DMS153 treated with DMSO at 0.1 percent for 48 hours (cell line): ENCODE results near the gene IQGAP2.
"Not testable (repeated sequence)": the region's sequence is repeated elsewhere in the genome, so short reads cannot be mapped to it uniquely, and the experiment has no call there.

Experiments
- DNase-seq: peaks from one replicate; lab custom pipeline; 2025; ENCODE audit not compliant: unreplicated experiment; lab: John Stamatoyannopoulos, UW

The IQGAP2 gene

DNA sequence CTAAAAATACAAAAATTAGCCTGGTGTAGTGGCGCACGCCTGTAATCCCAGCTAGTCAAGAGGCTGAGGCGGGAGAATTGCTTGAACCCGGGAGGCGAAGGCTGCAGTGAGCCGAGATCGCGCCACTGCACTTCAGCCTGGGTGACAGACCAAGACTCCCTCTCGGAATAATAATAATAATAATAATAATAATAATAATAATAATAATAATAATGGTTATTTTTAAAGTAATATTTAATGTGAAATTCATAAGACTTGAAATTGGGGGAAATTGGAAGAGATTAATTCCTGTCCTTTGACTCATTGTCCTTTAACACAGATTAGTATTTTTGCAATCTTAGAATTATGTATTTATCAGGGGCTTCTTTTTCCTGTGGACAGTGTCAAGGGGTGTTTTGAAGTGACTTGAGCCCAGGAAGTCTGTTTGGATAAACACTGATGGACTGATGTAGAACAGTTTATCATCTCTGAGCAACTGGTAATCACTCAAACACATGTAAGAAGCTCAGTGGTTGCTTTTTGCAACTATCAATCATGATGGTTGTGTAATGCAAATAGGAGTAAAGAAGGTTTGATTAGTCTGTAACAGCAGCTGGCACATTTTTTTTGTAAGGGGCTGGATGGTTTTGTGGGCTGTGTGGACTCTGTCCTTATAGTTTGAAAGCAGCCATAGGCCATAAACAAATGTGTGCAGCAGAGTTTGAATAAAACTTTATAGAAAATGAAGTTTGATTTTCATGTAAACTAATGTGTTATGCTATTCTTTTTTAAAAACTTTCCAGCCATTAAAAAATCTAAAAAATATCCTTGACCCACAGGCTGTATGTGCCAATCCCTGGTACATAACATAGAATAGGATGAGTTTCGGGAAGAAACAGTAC lies 126.6 kb downstream of the IQGAP2 start:
- DNase-seq, result no peak

DNA sequence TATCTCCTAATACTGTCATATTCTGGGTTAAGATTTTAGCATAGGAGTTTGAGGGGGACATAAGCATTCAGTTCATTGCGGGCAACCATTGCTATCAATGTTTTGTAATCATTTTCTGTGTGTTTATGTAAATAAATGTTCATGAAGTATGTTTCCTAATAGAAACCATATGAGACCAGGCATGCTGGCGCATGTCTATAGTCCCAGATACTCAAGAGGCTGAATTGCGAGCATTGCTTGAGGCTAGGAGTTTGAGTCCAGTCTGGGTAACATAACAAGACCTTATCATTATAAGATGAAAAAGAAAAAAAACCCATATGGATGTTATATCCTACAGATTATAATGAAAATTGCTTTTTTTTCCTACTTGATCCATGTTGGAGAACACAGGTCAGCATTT lies 129.0 kb downstream of the IQGAP2 start:
- DNase-seq, result no peak

DNA sequence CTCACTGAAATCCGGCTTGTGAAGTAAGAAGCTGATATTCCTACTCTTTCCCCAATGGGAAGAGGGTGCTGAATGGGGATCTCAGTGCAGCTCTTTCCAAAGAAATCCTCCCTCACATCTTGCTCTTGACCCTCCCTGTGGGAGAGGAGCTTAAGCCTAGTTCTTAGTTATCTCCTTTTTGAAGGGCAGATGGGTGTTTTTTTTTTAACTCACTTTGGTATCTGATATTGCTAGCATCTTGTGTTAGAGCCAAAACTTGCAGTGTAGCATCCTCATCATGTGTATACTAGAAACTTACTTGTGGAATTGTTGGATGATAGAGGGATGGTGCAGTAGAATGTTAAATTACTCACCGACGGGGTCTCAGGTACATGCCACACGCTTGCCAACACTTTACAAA lies 129.9 kb downstream of the IQGAP2 start:
- DNase-seq, result no peak

DNA sequence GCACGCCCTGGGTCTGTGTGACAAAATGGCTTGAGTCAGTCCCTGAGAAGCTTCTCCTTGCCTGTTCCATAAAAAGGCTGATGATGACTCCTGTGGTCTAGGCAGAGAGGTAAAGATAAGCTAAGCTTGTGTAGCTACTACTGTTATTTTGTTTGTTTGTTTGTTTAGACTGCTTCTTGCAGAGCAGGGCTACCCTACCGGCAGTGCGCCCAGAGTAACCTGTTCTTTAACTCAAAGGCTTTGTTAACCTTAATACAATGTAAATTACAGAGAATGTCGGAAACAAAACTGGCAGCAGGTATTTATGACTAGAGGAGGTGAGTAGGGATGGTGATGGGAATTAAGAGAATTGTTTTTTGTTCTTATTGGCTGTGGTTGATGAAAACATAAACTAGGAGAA lies 132.5 kb downstream of the IQGAP2 start:
- DNase-seq, result no peak

DNA sequence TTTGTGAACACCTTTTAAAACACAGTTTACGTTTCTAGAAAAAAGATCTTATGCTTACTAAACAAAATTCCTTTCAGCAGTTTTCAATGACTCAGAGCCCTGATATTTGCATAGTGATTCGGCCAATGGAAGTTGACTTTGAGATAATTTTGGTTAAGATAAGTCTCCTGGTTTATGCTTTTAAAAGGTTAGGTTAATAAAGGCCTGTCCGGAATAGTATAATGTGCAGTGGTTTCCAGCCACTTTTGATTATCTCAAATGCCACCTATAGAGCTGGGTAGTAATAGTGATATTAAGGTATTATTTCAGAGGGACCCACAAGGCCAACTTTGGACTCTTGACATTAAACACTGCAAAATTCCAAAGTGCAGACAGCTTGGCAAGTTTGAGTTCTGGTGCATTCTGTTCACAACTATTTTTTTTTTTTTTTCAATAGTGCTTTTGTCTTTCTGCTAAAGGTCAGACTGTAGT lies 134.0 kb downstream of the IQGAP2 start:
- no peak for DNase-seq

DNA sequence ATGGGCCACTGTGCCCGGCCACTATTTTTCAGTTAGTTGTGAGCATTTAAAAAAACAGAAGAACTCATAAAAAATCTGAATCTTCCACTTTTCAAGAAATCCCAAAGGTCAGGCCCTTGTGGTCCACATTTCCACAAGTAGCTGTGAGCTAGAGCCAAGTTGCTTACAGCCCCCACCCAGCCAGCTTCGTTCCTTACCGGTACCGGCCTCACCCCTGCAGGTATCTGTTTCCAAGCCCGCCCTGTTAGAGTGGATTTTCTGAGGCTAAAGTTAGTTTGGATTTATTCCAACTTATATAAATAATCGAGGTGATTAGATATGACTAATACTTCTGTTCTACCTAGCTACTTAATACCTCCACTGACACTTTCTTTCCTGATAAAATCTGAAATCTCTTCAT lies 139.2 kb downstream of the IQGAP2 start:
- no peak for DNase-seq

DNA sequence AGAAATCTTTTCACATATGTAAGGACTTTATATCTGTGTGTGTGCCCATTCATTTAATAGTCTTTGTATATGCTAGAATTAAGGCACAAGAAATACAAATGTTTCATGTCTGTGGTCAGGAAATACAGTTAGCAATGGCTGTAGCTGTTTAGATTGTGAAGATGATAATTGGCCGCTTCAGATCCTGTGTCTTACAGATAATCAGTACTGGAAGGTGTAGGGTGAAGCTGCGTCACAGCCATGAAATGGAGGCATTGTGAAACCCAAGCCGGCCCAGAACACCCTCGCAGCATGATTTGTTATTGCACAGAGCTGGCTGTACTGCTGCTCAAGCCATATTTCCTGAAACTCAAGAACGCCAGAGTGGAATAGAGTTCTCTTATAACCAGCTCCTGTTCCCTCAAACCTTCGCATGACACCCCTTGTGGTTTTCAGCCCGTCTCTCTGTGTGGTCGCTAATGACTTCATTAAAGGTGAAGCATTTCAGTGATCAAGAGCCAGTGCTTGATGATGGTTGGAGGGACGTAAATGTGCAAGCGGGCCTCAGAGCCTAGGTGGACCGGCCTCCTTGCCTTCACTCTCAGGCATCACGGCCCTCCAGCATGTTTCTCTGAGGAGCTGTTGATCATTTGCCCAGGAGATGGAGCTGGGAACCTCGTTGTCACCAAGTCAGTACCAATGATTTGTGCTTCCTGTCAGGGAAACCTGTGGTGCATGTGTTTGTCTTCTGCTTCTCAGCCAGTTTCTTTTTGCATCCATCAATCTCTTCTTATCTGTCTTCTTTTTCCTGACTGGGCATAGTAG lies 140.0 kb downstream of the IQGAP2 start:
- DNase-seq, result no peak

DNA sequence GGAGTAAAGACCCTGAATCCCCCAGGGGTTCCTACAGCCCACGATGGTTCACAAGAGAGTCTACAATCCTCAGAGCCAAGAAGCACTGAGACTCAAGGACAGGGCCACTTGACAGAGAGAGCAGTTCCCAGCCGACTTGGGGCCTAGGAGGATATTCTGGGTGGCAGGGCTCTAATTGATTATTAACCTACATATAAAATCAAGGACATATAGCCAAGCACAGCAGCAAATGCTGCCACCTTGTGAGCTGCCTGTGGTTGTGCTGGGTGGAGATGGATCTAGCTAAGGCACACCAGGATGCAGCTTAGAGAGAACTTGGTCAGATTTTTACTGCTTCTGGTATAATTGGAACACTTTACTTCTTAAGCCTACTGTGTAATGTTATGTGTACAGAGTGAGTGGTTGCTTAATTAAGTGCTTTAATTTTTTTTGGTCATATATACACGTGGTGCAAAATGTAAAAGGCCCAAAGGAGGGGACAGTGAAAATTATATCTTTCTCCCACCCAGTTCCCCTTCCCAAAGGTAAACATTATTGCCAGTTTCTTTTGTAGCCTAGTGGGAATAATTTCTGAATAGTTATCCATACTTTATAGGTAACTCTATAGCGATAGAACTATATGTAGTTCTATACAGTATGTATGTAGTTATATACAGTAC lies 141.3 kb downstream of the IQGAP2 start:
- DNase-seq, result no peak

DNA sequence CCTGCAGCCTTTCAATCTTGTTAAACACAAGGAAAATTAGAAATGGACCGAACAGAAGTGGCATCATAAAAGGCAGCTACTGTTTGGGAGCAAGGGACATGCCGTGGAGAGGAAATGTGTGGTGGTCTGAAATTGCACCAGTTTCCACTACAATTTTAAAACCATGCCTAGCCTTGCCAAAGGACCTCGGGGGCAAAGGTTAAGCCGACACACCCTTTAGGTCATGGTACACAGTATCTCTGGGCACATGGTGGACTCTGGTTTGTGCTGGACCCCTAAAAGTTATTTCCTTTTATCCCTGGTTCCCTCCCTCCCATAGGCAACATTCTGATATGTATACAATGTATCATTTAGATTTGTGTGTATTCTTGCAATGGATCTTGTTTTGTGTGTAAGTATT lies 142.1 kb downstream of the IQGAP2 start:
- no peak for DNase-seq

DNA sequence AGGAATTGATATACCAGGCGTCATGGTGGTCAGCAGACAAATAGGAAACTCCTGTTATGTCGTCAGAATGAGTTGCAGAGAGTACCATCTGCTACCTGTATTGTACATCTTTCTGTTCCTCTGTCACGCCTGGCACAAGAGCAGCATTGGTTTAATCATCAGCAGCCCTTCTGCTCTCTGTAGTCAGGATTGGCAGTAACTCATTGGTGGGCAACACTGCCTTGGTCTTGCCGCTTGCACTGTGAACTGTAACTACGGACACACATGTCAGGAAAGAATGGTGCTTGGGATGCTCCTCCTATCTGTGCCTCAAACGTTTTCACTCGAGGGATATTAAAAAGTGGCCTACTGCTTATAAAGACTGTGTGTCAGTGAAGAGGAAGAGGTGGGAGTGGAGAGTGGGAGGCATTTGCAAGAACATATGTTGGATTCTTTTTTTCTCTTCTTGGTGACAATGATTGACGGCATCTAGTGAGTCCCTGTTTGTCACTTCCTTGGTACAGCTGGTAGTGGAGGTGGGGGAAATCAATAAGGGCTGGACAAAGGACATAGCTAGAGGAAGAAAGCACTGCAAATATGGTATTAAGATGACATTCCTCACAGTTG lies 143.5 kb downstream of the IQGAP2 start:
- no peak for DNase-seq

DNA sequence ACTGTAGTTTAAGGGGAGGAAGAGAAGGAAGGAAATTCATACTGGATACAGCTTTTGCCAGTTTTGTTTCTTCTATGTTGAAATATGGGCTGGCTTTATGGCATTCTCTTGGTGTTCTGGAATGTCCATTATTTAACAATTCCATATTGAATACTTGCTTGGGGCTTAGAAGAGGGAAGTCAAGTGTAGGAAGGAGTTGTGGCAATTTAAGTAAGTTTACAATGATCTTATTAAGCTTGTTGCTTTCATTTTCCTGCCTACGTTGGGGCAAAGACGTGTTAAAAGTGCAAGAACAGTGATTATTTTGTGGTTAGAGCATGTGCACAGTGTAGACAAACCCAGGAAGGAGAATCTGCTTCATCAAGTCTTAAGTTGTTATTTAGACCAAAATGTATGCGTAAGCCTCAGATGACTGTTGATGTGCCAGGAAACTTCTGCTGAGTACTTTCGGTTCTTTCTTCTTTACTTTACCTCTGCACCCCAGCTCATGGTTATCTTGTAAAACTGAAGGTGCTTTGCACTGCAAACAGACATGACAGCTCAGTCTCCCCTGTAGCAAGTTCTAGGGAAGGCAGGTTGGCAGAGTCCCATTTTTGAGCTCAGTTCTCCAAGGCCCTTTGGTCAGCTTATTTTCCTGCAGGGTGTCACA lies 144.3 kb downstream of the IQGAP2 start:
- DNase-seq, result no peak

DNA sequence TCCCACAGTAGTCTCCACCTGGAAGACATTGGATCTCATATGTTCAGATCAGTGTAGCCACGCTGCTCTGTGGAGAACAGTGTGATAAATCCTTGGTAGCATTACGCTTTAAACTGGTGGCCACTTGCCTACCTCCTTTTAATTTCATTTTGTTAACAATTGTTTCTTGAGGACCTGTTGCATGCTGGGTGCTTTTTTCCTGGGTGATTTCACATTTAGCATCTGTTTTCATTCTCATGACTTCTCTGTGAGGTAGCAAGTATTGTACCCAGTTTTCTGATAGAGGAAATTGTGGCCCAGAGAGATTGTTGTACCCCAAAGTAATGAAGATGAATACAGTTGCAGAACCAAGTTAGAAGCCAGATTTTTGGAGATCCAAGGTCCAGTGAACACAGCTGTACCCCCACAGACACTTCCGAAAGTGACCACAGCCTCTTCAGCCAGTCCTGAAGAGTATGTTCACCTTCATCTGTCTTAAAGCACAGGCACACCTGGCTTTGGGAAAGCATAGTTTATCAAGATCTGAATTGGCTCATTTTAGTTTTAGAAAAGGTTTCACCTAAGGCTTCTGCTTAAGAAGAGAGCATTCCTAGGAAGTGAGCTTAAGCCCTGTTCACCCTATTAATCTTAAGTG lies 144.9 kb downstream of the IQGAP2 start:
- DNase-seq, result no peak

DNA sequence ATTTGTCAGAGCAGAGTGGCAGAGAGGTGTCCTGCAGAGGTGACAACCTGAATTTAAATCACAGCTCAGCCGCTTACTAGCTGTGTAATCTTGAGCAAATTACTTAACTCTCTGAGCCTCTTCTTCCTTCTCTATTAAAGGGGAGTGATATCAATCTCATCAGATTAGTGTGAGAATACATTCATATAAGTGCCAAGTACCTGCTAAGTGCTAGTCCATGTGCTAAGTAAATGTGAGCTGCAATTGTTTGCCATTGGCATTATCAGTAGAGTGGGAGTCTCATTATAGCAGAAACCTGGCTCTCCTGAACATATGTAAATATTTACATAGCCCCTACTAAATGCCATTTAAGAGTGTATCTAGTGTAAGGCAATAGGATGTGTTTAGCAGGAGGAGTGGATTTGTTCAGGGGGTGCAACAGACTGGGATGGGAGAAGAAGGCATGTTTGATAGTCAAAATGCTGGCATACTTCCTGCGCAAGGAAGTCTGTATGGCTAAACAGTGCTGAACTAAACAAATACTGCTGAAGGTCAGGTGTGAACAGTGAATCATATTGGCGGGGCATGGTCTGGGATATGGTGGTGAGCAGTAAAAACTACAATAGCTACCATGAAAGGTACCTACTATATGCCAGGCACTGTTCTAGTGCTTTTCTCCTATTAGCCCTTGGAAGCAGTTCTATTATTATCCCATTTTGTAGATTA lies 145.6 kb downstream of the IQGAP2 start:
- no peak for DNase-seq

DNA sequence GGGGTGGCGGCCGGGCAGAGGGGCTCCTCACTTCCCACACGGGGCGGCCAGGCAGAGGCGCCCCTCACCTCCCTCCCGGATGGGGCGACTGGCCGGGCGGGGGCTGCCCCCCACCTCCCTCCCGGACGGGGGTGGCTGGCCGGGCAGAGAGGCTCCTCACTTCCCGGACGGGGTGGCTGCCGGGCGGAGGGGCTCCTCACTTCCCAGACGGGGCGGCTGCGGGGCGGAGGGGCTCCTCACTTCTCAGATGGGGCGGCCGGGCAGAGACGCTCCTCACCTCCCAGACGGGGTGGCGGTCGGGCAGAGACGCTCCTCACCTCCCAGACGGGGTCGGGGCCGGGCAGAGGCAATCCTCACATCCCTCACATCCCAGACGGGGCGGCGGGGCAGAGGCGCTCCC lies 147.8 kb downstream of the IQGAP2 start:
- DNase-seq, result not testable (repeated sequence)

DNA sequence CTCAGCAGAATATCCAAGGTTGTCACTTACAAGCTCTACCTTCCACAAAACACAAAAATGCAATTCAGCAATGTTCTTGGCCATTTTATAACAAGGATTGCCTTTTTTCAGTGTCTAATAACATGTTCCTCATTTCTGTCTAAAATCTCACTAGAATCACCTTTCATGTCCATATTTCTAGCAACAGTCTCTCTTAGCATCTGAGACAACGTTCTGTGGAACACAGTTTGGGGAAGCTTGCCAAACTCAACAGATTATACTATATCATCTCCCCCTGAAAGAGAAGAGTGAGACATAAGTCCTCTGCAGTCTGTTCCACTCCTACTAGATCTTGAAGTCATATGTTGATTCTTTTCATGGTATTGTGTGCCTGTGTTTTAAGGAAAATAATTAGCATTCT lies 149.5 kb downstream of the IQGAP2 start:
- DNase-seq, result no peak

DNA sequence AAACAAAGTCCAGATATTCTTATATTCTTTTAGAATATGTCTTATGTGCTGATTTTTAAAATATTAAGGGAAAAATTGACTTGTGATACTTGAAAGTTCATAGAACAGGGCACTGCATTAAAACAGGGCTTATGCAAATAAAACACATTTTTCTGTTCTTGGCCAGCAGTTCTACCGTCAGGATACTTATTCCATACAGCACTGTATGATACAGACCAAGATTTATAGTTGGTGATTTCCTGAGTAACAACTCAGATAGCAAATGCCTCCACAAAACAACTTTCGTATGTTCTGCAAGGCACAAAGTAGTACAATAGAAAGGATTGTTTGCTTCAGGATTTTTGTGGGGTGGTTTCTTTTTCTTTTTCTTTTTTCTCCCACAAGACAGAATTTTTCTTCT lies 150.2 kb downstream of the IQGAP2 start:
- no peak for DNase-seq

DNA sequence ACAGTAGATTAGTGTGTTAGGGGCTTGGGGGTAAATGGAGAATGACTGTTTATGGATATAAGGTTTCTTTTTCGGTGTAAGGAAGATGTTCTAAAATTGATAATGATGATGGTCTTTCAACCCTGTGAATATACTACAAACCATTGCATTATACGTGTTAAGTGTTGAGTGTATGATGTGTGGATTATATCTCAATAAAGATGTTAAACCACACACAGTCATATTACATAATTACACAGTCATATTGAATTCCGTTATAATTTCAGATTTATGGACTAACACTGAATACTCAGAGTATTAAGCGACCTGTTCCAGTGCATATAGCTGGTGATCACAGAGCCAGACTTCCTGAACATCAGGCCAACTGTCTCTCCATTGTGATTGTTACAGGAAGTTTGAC lies 152.0 kb downstream of the IQGAP2 start:
- no peak for DNase-seq

DNA sequence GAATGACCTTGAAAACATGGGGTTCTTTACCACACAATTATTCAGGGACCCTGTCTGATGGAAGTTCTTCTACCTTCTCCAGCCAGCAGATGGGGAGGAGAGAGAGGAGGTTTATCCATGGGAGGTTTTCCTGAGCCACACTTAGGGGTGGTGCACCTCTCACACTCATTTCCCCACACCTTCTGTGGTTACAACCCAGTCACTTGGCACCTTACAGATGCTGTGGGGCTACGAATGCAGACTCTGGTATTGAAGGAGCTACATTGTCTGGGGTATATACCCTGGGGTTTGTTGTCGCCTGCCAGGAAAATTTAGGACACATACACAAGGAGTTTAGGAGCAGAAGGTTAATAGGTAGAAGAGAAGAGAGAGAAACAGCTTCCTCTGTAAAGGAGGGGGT lies 152.6 kb downstream of the IQGAP2 start:
- DNase-seq, result no peak

DNA sequence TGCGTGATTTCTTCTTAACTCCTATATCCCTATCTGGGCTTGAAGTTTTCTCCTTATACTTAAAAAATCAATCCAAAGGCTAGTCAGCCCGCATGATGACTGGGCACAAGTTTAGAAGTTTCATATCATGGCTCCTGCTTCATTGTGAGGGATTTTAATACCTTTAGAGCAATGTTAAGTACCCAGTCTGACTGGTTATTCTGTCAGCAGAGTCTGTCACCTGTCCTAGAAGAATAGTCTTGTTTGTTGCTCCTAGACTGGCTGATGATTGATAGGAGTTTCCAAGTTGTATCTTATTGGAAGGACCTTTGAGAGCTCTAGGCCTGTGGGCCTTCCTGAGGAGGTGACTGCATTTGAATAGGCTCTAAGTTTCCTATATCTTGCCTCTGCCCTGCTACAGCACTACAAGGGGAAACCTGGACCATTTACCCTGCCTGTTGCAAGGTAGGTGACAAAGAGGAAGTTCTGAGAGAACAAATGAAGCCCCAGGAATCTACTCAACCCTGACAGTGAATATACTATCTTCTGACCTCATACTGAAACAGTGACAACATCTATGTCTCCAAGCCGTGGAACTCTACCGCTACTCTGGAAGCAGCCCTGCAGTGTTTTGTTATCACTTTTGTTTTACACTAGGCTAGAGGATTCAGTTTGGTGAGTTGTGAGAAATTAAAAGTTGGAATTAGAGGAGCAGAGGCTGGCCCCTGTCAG lies 153.6 kb downstream of the IQGAP2 start:
- no peak for DNase-seq
